Endothelial cell of umbilical vein (primary cell): ENCODE measurements around the gene SEMA5A. TPM values are rescaled to one million over a fixed set of nuclear protein-coding genes. Genes with fewer than 3 reads are reported as not detected.

Source experiments
- BruUV-seq: library from RNA; stranded (reverse); fragments of 400-500 nt; replicated peaks from 2 replicates; lab custom pipeline; 2021; lab: Mats Ljungman, UMichigan
- CTCF ChIA-PET: fragments of 300-600, 350-600 bp; sonication (Branson Sonifier 250); formaldehyde crosslinking; loops from one replicate; lab custom pipeline; 2021; ENCODE audit warnings: antibody characterized with exemption, inconsistent platforms; lab: Charles Lee
- POLR2A ChIA-PET: fragments of 300-600, 350-600 bp; sonication (Branson Sonifier 250); formaldehyde crosslinking; loops from one replicate; lab custom pipeline; 2021; ENCODE audit warnings: antibody characterized with exemption, inconsistent platforms; lab: Charles Lee
- DNase-seq: peaks from one replicate; pipeline ENCODE4 v3.0.0-alpha.2; 2011; ENCODE audit warnings: low read depth, low spot score
- FAIRE-seq: peaks from 2 replicates; lab custom pipeline; 2011; peaks lifted over from hg19 to GRCh38; lab: Jason Lieb, UNC
- H2AFZ ChIP-seq: 2 replicates; pipeline ENCODE4 v1.6.0; 2012; ENCODE audit warnings: low read depth, low read length, control low read depth, inconsistent platforms
- H3K27ac ChIP-seq: 2 replicates; pipeline ENCODE4 v1.5.1; 2011; ENCODE audit warnings: low read depth, mild to moderate bottlenecking, control low read depth, low read length, moderate library complexity; ENCODE audit not compliant: insufficient read depth
- H3K27me3 ChIP-seq, 2 experiments: 2 replicates each; pipeline versions ENCODE4 v1.6.0 to v1.6.1; 2011; ENCODE audit warnings: low read length in 2 of 2, mixed read lengths in 1 of 2; ENCODE audit not compliant: control insufficient read depth in 2 of 2, insufficient read depth in 2 of 2
- H3K36me3 ChIP-seq, 2 experiments: 2 replicates in 1 of 2; 3 replicates in 1 of 2; pipeline ENCODE4 v1.5.1; 2011; ENCODE audit warnings: low read length in 2 of 2, mild to moderate bottlenecking in 1 of 2, moderate library complexity in 1 of 2; ENCODE audit not compliant: control insufficient read depth in 2 of 2, insufficient read depth in 2 of 2; ENCODE audit errors: extremely low read depth in 1 of 2
- H3K4me1 ChIP-seq: 3 replicates; pipeline ENCODE4 v1.5.1; 2011; ENCODE audit warnings: mild to moderate bottlenecking, low read length; ENCODE audit not compliant: control insufficient read depth, insufficient read depth; ENCODE audit errors: extremely low read depth
- H3K4me2 ChIP-seq: 2 replicates; pipeline ENCODE4 v1.6.1; 2011; ENCODE audit warnings: low read length, control low read depth, mixed read lengths; ENCODE audit not compliant: insufficient read depth
- H3K4me3 ChIP-seq, 3 experiments: fragments of 200-600 bp in 1 of 3; sonication (generic), shearing (Covaris generic) in 1 of 3; replicated peaks in 1 of 3; 2 replicates each; pipeline ENCODE4 v1.5.1; 2011 to 2016; ENCODE audit warnings: control low read depth in 3 of 3, low read length in 3 of 3, mild to moderate bottlenecking in 2 of 3, inconsistent platforms in 1 of 3, low read depth in 1 of 3, moderate library complexity in 1 of 3; ENCODE audit not compliant: insufficient read depth in 1 of 3
- H3K79me2 ChIP-seq: 2 replicates; pipeline ENCODE4 v1.6.0; 2012; ENCODE audit warnings: low read length, inconsistent platforms; ENCODE audit not compliant: control insufficient read depth, insufficient read depth
- H3K9ac ChIP-seq: replicated peaks from 2 replicates; pipeline ENCODE3; 2011; ENCODE audit warnings: low read length, control low read depth; ENCODE audit not compliant: insufficient read depth; ENCODE audit errors: extremely low read depth
- H3K9me1 ChIP-seq: replicated peaks from 3 replicates; pipeline ENCODE4 v1.6.0; 2011; ENCODE audit warnings: mild to moderate bottlenecking, low read length; ENCODE audit not compliant: control insufficient read depth, insufficient read depth; ENCODE audit errors: extremely low read depth
- H3K9me3 ChIP-seq: replicated peaks from 2 replicates; pipeline ENCODE4 v1.5.1; 2012; ENCODE audit warnings: low read length, inconsistent platforms; ENCODE audit not compliant: control insufficient read depth, insufficient read depth
- H4K20me1 ChIP-seq: replicated peaks from 2 replicates; pipeline ENCODE3; 2011; ENCODE audit warnings: mild to moderate bottlenecking, low read length; ENCODE audit not compliant: control insufficient read depth, insufficient read depth; ENCODE audit errors: extremely low read depth
- CTCF ChIP-seq, 2 donors: IDR thresholded peaks; 1 replicate in 1 of 2; 2 replicates in 1 of 2; pipeline ENCODE4 v1.5.1; 2011; ENCODE audit warnings: low read length in 2 of 2, mild to moderate bottlenecking in 2 of 2, moderate library complexity in 2 of 2, control low read depth in 1 of 2, inconsistent platforms in 1 of 2, low read depth in 1 of 2; ENCODE audit not compliant: insufficient read depth in 1 of 2; ENCODE audit errors: extremely low read depth in 1 of 2
- EZH2 ChIP-seq: IDR thresholded peaks from 2 replicates; pipeline ENCODE4 v1.6.1; 2012; ENCODE audit warnings: borderline replicate concordance, low read depth, mild to moderate bottlenecking, moderate library complexity, low read length, inconsistent platforms; ENCODE audit not compliant: severe bottlenecking
- FOS ChIP-seq: IDR thresholded peaks from 2 replicates; pipeline ENCODE4 v1.6.1; 2011; ENCODE audit warnings: mild to moderate bottlenecking, low read length, moderate library complexity, borderline replicate concordance; ENCODE audit not compliant: insufficient read depth
- GATA2 ChIP-seq: IDR thresholded peaks from 2 replicates; pipeline ENCODE4 v1.7.0; 2011; ENCODE audit warnings: low read depth, mild to moderate bottlenecking, moderate library complexity, mixed read lengths, low read length; ENCODE audit not compliant: insufficient read length, insufficient read depth
- JUN ChIP-seq: IDR thresholded peaks from 2 replicates; pipeline ENCODE4 v1.6.1; 2011; ENCODE audit warnings: borderline replicate concordance, low read depth; ENCODE audit not compliant: insufficient read length, insufficient read depth
- MAX ChIP-seq: IDR thresholded peaks from 2 replicates; pipeline ENCODE4 v1.6.1; 2011; ENCODE audit not compliant: insufficient read depth, insufficient read length
- MYC ChIP-seq: IDR thresholded peaks from one replicate; pipeline ENCODE4 v1.6.1; 2011; ENCODE audit warnings: mild to moderate bottlenecking, low read depth, low read length
- POLR2A ChIP-seq: IDR thresholded peaks from 2 replicates; pipeline ENCODE4 v1.6.1; 2012; ENCODE audit warnings: low read depth, mild to moderate bottlenecking, control low read depth, low read length
- POLR2AphosphoS5 ChIP-seq: IDR thresholded peaks from 2 replicates; pipeline ENCODE4 v1.6.1; 2012; ENCODE audit warnings: low read depth, mild to moderate bottlenecking, control low read depth, low read length, moderate library complexity; ENCODE audit not compliant: insufficient read depth
- dilution Hi-C: fragments of 300-500 bp; cut with MboI; formaldehyde crosslinking; loops from one replicate; pipeline ENCODE4 v1.15.0; 2019; ENCODE audit warnings: low sequenced_read_pairs; ENCODE audit not compliant: extremely low pct_ligation_motif_present
- intact Hi-C: fragments of 100-400 bp; cut with micrococcal nuclease; formaldehyde crosslinking; loops from one replicate; pipeline ENCODE4 v1.10.0; 2022
- polyA plus RNA-seq, 4 experiments: library from polyadenylated mRNA; depleted of rRNA in 3 of 4; stranded (reverse) in 3 of 4; unstranded in 1 of 4; fragments of >200 nt; gene quantifications; 2 replicates each; pipeline versions ENCODE4 v1.2.1 to v1.2.3, GENCODE V29; 2011 to 2012; ENCODE audit warnings: missing spikeins in 1 of 4
- total RNA-seq: library from RNA; stranded (reverse); gene quantifications from 2 replicates; pipeline ENCODE4 v1.2.3, GENCODE V29; 2021

SEMA5A gene
- total and polyA plus RNA-seq, 2 donors (not counting 3 experiments of a cell fraction or from before 2014, with no cell fraction given) = 0.04 to 0.06 TPM

DNA sequence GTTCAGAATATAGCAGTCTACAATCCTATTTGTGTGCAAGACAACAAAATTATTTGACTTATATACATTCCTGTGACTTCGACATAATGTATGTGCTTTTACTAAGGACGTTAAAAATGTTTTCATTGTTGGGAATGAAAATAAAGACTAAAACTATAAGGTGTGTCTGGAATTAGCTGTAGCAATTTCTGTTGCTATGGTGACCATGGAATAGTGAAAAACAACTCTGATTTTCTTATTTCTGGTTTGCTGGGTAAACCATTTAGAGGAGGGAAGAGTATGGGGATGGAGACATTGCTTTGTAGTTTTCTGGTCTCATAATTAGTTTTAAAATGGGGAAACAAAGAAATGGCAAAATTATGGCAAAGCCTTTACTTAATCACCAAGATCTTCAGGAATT is 343.2 kb downstream of the SEMA5A start:
- Histone ChIP-seq H3K27ac (no peak overlapping the region), H3K79me2 (no peaks in the 10 kb centered on the region), H3K4me3 (no peak overlapping the region), H3K9ac (no peak overlapping the region), H3K27me3 (no peaks in the 10 kb centered on the region), H3K9me1 (no peaks in the 10 kb centered on the region), H3K9me3 (no peaks in the 10 kb centered on the region), H4K20me1 (no peaks in the 10 kb centered on the region), H3K4me1 (no peaks in the 10 kb centered on the region), H3K36me3 (no peaks in the 10 kb centered on the region), H3K4me2 (no peak overlapping the region), H2AFZ (no peak overlapping the region)
- POLR2A ChIA-PET = no interaction called here
- intact Hi-C loops (loop anchor here (10.0 kb wide), 1 partner anchor 338 kb away; no protein-coding TSS in a partner anchor), dilution Hi-C loops (no loop called here)
- FAIRE-seq (no peak), DNase-seq (no peak)
- no peak for TF ChIP-seq CTCF (IDR thresholded peaks at IDR 0.05; ENCODE audit: extremely low read depth in 1 of 2, insufficient read depth in 1 of 2, low read depth in 1 of 2, low read length in 2 of 2)
- no peak for TF ChIP-seq POLR2A
- no peak for TF ChIP-seq MYC
- no peak for TF ChIP-seq GATA2
- BruUV-seq = no TSS peak
- CTCF ChIA-PET = no interaction called here

- no TSS peak for BruUV-seq
- Histone ChIP-seq H3K4me3 (no peak overlapping the region), H3K27ac (no peak overlapping the region), H3K9me1 (no peaks in the 10 kb centered on the region), H3K79me2 (no peaks in the 10 kb centered on the region), H3K27me3 (no peaks in the 10 kb centered on the region), H3K4me1 (no peaks in the 10 kb centered on the region), H3K4me2 (no peak overlapping the region), H4K20me1 (no peaks in the 10 kb centered on the region), H3K9ac (no peak overlapping the region), H2AFZ (no peak overlapping the region), H3K36me3 (no peaks in the 10 kb centered on the region), H3K9me3 (no peaks in the 10 kb centered on the region)
- intact Hi-C loops (loop anchor here (10.0 kb wide), 1 partner anchor 337 kb away; no protein-coding TSS in a partner anchor), dilution Hi-C loops (no loop called here)
- TF ChIP-seq GATA2 = no peak
- no peak for TF ChIP-seq EZH2
- no peak for TF ChIP-seq POLR2AphosphoS5
- TF ChIP-seq MYC = no peak
- TF ChIP-seq MAX = no peak
- TF ChIP-seq POLR2A = no peak
- no peak for TF ChIP-seq JUN
- no peak for TF ChIP-seq FOS
- no peak for TF ChIP-seq CTCF (IDR thresholded peaks at IDR 0.05; ENCODE audit: extremely low read depth in 1 of 2, insufficient read depth in 1 of 2, low read depth in 1 of 2, low read length in 2 of 2)
- ChIA-PET POLR2A (no interaction called here), CTCF (no interaction called here)
- FAIRE-seq (no peak), DNase-seq (no peak)
Observed at GRCh38 chr5:9201761-9202160, 344.1 kb downstream of the SEMA5A start.
